Endothelial cell of umbilical vein (primary cell): Measurements from ENCODE around the gene SLC4A5. TPM values are rescaled to one million over a fixed set of nuclear protein-coding genes. Genes with fewer than 3 reads are reported as not detected.

ENCODE experiments used
- BruUV-seq: library from RNA; stranded (reverse); fragments of 400-500 nt; replicated peaks from 2 replicates; lab custom pipeline; 2021; lab: Mats Ljungman, UMichigan
- CTCF ChIA-PET: fragments of 300-600, 350-600 bp; sonication (Branson Sonifier 250); formaldehyde crosslinking; loops from one replicate; lab custom pipeline; 2021; ENCODE audit warnings: antibody characterized with exemption, inconsistent platforms; lab: Charles Lee
- POLR2A ChIA-PET: fragments of 300-600, 350-600 bp; sonication (Branson Sonifier 250); formaldehyde crosslinking; loops from one replicate; lab custom pipeline; 2021; ENCODE audit warnings: antibody characterized with exemption, inconsistent platforms; lab: Charles Lee
- DNase-seq: peaks from one replicate; pipeline ENCODE4 v3.0.0-alpha.2; 2011; ENCODE audit warnings: low read depth, low spot score
- FAIRE-seq: peaks from 2 replicates; lab custom pipeline; 2011; peaks lifted over from hg19 to GRCh38; lab: Jason Lieb, UNC
- H2AFZ ChIP-seq: 2 replicates; pipeline ENCODE4 v1.6.0; 2012; ENCODE audit warnings: low read depth, low read length, control low read depth, inconsistent platforms
- H3K27ac ChIP-seq: 2 replicates; pipeline ENCODE4 v1.5.1; 2011; ENCODE audit warnings: low read depth, mild to moderate bottlenecking, control low read depth, low read length, moderate library complexity; ENCODE audit not compliant: insufficient read depth
- H3K27me3 ChIP-seq, 2 experiments: 2 replicates each; pipeline versions ENCODE4 v1.6.0 to v1.6.1; 2011; ENCODE audit warnings: low read length in 2 of 2, mixed read lengths in 1 of 2; ENCODE audit not compliant: control insufficient read depth in 2 of 2, insufficient read depth in 2 of 2
- H3K36me3 ChIP-seq, 2 experiments: 2 replicates in 1 of 2; 3 replicates in 1 of 2; pipeline ENCODE4 v1.5.1; 2011; ENCODE audit warnings: low read length in 2 of 2, mild to moderate bottlenecking in 1 of 2, moderate library complexity in 1 of 2; ENCODE audit not compliant: control insufficient read depth in 2 of 2, insufficient read depth in 2 of 2; ENCODE audit errors: extremely low read depth in 1 of 2
- H3K4me1 ChIP-seq: 3 replicates; pipeline ENCODE4 v1.5.1; 2011; ENCODE audit warnings: mild to moderate bottlenecking, low read length; ENCODE audit not compliant: control insufficient read depth, insufficient read depth; ENCODE audit errors: extremely low read depth
- H3K4me2 ChIP-seq: 2 replicates; pipeline ENCODE4 v1.6.1; 2011; ENCODE audit warnings: low read length, control low read depth, mixed read lengths; ENCODE audit not compliant: insufficient read depth
- H3K4me3 ChIP-seq, 3 experiments: fragments of 200-600 bp in 1 of 3; sonication (generic), shearing (Covaris generic) in 1 of 3; replicated peaks in 1 of 3; 2 replicates each; pipeline ENCODE4 v1.5.1; 2011 to 2016; ENCODE audit warnings: control low read depth in 3 of 3, low read length in 3 of 3, mild to moderate bottlenecking in 2 of 3, inconsistent platforms in 1 of 3, low read depth in 1 of 3, moderate library complexity in 1 of 3; ENCODE audit not compliant: insufficient read depth in 1 of 3
- H3K79me2 ChIP-seq: 2 replicates; pipeline ENCODE4 v1.6.0; 2012; ENCODE audit warnings: low read length, inconsistent platforms; ENCODE audit not compliant: control insufficient read depth, insufficient read depth
- H3K9ac ChIP-seq: replicated peaks from 2 replicates; pipeline ENCODE3; 2011; ENCODE audit warnings: low read length, control low read depth; ENCODE audit not compliant: insufficient read depth; ENCODE audit errors: extremely low read depth
- H3K9me1 ChIP-seq: replicated peaks from 3 replicates; pipeline ENCODE4 v1.6.0; 2011; ENCODE audit warnings: mild to moderate bottlenecking, low read length; ENCODE audit not compliant: control insufficient read depth, insufficient read depth; ENCODE audit errors: extremely low read depth
- H3K9me3 ChIP-seq: replicated peaks from 2 replicates; pipeline ENCODE4 v1.5.1; 2012; ENCODE audit warnings: low read length, inconsistent platforms; ENCODE audit not compliant: control insufficient read depth, insufficient read depth
- H4K20me1 ChIP-seq: replicated peaks from 2 replicates; pipeline ENCODE3; 2011; ENCODE audit warnings: mild to moderate bottlenecking, low read length; ENCODE audit not compliant: control insufficient read depth, insufficient read depth; ENCODE audit errors: extremely low read depth
- CTCF ChIP-seq, 2 donors: IDR thresholded peaks; 1 replicate in 1 of 2; 2 replicates in 1 of 2; pipeline ENCODE4 v1.5.1; 2011; ENCODE audit warnings: low read length in 2 of 2, mild to moderate bottlenecking in 2 of 2, moderate library complexity in 2 of 2, control low read depth in 1 of 2, inconsistent platforms in 1 of 2, low read depth in 1 of 2; ENCODE audit not compliant: insufficient read depth in 1 of 2; ENCODE audit errors: extremely low read depth in 1 of 2
- EZH2 ChIP-seq: IDR thresholded peaks from 2 replicates; pipeline ENCODE4 v1.6.1; 2012; ENCODE audit warnings: borderline replicate concordance, low read depth, mild to moderate bottlenecking, moderate library complexity, low read length, inconsistent platforms; ENCODE audit not compliant: severe bottlenecking
- FOS ChIP-seq: IDR thresholded peaks from 2 replicates; pipeline ENCODE4 v1.6.1; 2011; ENCODE audit warnings: mild to moderate bottlenecking, low read length, moderate library complexity, borderline replicate concordance; ENCODE audit not compliant: insufficient read depth
- GATA2 ChIP-seq: IDR thresholded peaks from 2 replicates; pipeline ENCODE4 v1.7.0; 2011; ENCODE audit warnings: low read depth, mild to moderate bottlenecking, moderate library complexity, mixed read lengths, low read length; ENCODE audit not compliant: insufficient read length, insufficient read depth
- JUN ChIP-seq: IDR thresholded peaks from 2 replicates; pipeline ENCODE4 v1.6.1; 2011; ENCODE audit warnings: borderline replicate concordance, low read depth; ENCODE audit not compliant: insufficient read length, insufficient read depth
- MYC ChIP-seq: IDR thresholded peaks from one replicate; pipeline ENCODE4 v1.6.1; 2011; ENCODE audit warnings: mild to moderate bottlenecking, low read depth, low read length
- POLR2A ChIP-seq: IDR thresholded peaks from 2 replicates; pipeline ENCODE4 v1.6.1; 2012; ENCODE audit warnings: low read depth, mild to moderate bottlenecking, control low read depth, low read length
- POLR2AphosphoS5 ChIP-seq: IDR thresholded peaks from 2 replicates; pipeline ENCODE4 v1.6.1; 2012; ENCODE audit warnings: low read depth, mild to moderate bottlenecking, control low read depth, low read length, moderate library complexity; ENCODE audit not compliant: insufficient read depth
- dilution Hi-C: fragments of 300-500 bp; cut with MboI; formaldehyde crosslinking; loops from one replicate; pipeline ENCODE4 v1.15.0; 2019; ENCODE audit warnings: low sequenced_read_pairs; ENCODE audit not compliant: extremely low pct_ligation_motif_present
- intact Hi-C: fragments of 100-400 bp; cut with micrococcal nuclease; formaldehyde crosslinking; loops from one replicate; pipeline ENCODE4 v1.10.0; 2022
- polyA plus RNA-seq, 4 experiments: library from polyadenylated mRNA; depleted of rRNA in 3 of 4; stranded (reverse) in 3 of 4; unstranded in 1 of 4; fragments of >200 nt; gene quantifications; 2 replicates each; pipeline versions ENCODE4 v1.2.1 to v1.2.3, GENCODE V29; 2011 to 2012; ENCODE audit warnings: missing spikeins in 1 of 4
- total RNA-seq: library from RNA; stranded (reverse); gene quantifications from 2 replicates; pipeline ENCODE4 v1.2.3, GENCODE V29; 2021
- TF ChIP-seq, protein P1 (sequence below): IDR thresholded peaks from 2 replicates; pipeline ENCODE4 v1.6.1; 2011; ENCODE audit not compliant: insufficient read depth, insufficient read length

Gene SLC4A5
- total and polyA plus RNA-seq, 2 donors (not counting 3 experiments of a cell fraction or from before 2014, with no cell fraction given), result 0.12 to 0.97 TPM

DNA sequence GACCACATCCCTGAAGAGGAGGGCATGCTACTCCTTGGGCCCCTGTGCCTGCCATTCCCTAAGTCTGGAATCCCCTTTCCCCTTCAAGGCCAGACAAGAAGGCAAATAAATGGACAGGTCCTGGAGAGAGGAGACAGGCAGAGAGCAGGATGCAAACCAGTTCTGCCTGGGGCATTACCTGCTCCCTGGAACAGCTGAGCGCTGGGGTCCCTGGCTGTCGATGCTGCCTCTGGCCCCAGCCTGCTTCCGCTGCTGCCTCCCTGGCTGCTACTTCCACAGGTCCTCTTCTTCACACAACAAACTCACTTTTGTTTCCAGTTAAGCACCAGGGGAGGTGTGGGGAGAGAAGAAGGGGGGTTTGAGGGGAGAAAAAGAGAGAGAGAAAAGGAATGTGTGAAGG, 53.1 kb downstream of the SLC4A5 start:
- Histone ChIP-seq H3K9ac (no peak overlapping the region), H4K20me1 (no peaks in the 10 kb centered on the region), H3K4me2 (no peak overlapping the region), H2AFZ (no peak overlapping the region), H3K4me1 (no peaks in the 10 kb centered on the region), H3K27ac (no peak overlapping the region), H3K9me3 (no peaks in the 10 kb centered on the region), H3K79me2 (no peaks in the 10 kb centered on the region), H3K4me3 (no peak overlapping the region), H3K27me3 (peaks cover 4 to 5% of the 10 kb centered on the region in 2 experiments), H3K9me1 (no peaks in the 10 kb centered on the region), H3K36me3 (no peaks in the 10 kb centered on the region)
- dilution Hi-C loops, result no loop called here
- POLR2A ChIA-PET, result no interaction called here
- TF ChIP-seq GATA2, result no peak
- TF ChIP-seq FOS, result no peak
- no peak for TF ChIP-seq JUN
- TF ChIP-seq POLR2AphosphoS5, result no peak
- TF ChIP-seq, protein P1, sequence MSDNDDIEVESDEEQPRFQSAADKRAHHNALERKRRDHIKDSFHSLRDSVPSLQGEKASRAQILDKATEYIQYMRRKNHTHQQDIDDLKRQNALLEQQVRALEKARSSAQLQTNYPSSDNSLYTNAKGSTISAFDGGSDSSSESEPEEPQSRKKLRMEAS, result no peak
- no peak for TF ChIP-seq EZH2
- TF ChIP-seq CTCF (IDR thresholded peaks at IDR 0.05; ENCODE audit: extremely low read depth in 1 of 2, insufficient read depth in 1 of 2, low read depth in 1 of 2, low read length in 2 of 2), result no peak
- no peak for TF ChIP-seq MYC
- TF ChIP-seq POLR2A, result no peak
- intact Hi-C loops, result no loop called here
- FAIRE-seq, result no peak
- CTCF ChIA-PET, result no interaction called here
- BruUV-seq, result no TSS peak
- DNase-seq, result no peak
